ENCODE measurements around the gene RALA.

DNA sequence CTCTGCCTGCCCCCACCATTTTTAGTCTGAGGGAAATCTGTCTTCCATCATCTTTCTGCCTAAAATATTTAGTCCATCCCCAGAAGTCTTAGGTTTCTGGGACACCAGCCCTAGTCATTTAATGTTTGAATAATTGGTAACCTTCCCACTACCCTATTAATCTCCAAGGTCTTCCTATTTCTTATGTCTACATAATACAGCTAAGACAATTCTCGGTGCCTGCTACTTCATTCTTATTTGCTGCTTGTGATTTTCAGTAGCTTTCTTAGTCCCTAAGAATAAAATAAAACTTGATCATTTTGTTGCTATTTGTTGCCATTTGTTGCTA lies 11.1 kb downstream of the RALA start:
- TF ChIP-seq, protein P1, sequence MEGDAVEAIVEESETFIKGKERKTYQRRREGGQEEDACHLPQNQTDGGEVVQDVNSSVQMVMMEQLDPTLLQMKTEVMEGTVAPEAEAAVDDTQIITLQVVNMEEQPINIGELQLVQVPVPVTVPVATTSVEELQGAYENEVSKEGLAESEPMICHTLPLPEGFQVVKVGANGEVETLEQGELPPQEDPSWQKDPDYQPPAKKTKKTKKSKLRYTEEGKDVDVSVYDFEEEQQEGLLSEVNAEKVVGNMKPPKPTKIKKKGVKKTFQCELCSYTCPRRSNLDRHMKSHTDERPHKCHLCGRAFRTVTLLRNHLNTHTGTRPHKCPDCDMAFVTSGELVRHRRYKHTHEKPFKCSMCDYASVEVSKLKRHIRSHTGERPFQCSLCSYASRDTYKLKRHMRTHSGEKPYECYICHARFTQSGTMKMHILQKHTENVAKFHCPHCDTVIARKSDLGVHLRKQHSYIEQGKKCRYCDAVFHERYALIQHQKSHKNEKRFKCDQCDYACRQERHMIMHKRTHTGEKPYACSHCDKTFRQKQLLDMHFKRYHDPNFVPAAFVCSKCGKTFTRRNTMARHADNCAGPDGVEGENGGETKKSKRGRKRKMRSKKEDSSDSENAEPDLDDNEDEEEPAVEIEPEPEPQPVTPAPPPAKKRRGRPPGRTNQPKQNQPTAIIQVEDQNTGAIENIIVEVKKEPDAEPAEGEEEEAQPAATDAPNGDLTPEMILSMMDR (IDR thresholded peaks at IDR 0.05; ENCODE audit: insufficient read depth, low read length, poor library complexity, severe bottlenecking) = no peak
- no peak for TF ChIP-seq EZH2phosphoT487 (conservative IDR thresholded peaks at IDR 0.05; ENCODE audit: low read length)

Measured in SU-DHL-6 (cell line).